WI38 (cell line): ENCODE measurements around the gene DSCAML1.

Experiments used
- H3K4me3 ChIP-seq: 2 replicates; pipeline ENCODE4 v1.5.1; 2011; ENCODE audit warnings: low read depth, mild to moderate bottlenecking, control low read depth, low read length
- TF ChIP-seq, protein P1 (sequence below): IDR thresholded peaks from 2 replicates; pipeline ENCODE4 v1.5.1; 2012; ENCODE audit warnings: low read depth, mild to moderate bottlenecking, control low read depth, low read length

The DSCAML1 gene

DNA sequence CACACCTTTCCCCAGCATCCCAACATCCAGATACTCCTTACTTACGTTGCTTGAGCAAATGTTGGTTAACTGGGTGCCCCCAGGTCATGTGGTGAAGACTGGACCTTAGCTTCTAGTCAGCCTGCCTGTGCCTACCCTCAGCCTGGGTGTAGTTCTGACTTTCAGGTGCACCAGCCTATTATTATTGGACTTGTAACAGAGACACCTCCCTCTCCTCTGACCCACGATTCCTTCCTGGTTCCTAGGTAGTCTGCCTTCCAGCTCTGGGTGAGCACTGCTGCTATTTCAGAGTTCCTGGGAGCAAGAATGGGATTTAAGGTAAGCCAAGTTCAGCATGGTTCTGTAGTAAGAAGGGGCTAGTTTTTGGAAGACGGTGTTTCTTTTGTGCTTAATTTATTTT is 138.2 kb downstream of the DSCAML1 start:
- TF ChIP-seq, protein P1, sequence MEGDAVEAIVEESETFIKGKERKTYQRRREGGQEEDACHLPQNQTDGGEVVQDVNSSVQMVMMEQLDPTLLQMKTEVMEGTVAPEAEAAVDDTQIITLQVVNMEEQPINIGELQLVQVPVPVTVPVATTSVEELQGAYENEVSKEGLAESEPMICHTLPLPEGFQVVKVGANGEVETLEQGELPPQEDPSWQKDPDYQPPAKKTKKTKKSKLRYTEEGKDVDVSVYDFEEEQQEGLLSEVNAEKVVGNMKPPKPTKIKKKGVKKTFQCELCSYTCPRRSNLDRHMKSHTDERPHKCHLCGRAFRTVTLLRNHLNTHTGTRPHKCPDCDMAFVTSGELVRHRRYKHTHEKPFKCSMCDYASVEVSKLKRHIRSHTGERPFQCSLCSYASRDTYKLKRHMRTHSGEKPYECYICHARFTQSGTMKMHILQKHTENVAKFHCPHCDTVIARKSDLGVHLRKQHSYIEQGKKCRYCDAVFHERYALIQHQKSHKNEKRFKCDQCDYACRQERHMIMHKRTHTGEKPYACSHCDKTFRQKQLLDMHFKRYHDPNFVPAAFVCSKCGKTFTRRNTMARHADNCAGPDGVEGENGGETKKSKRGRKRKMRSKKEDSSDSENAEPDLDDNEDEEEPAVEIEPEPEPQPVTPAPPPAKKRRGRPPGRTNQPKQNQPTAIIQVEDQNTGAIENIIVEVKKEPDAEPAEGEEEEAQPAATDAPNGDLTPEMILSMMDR: no peak
- no peak overlapping the region for H3K4me3 ChIP-seq

- no peak overlapping the region for H3K4me3 ChIP-seq
- TF ChIP-seq, protein P1: no peak
Measured at GRCh38 chr11:117657794-117658193, 139.2 kb downstream of the DSCAML1 start.

GRCh38 chr11:117654281-117655255 is 142.4 kb downstream of the DSCAML1 start:
- TF ChIP-seq, protein P1: no peak
- H3K4me3 ChIP-seq: no peak overlapping the region

DNA sequence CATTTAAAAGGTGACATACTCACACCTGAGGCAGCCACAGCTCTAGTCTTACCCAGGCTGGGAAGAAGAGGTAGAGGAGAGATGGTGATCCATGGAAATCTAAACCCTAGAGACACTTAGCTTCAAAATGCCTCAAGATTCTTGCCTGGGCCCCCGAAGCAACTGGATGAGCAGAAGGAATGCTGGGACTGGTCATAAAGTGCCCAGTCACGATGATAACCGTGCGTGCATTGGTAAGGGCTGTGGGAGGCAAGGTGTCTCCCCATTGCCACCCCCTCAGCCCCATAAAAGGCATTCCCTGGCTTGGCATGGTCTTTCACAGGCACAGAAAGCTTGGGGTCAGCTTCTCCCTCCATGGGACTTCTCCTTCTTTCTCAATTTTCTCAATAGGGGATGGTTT is 144.5 kb downstream of the DSCAML1 start:
- H3K4me3 ChIP-seq: no peak overlapping the region
- TF ChIP-seq, protein P1: no peak

- no peak overlapping the region for H3K4me3 ChIP-seq
- TF ChIP-seq, protein P1: no peak
Measured at GRCh38 chr11:117649296-117650055, 147.5 kb downstream of the DSCAML1 start.

DNA sequence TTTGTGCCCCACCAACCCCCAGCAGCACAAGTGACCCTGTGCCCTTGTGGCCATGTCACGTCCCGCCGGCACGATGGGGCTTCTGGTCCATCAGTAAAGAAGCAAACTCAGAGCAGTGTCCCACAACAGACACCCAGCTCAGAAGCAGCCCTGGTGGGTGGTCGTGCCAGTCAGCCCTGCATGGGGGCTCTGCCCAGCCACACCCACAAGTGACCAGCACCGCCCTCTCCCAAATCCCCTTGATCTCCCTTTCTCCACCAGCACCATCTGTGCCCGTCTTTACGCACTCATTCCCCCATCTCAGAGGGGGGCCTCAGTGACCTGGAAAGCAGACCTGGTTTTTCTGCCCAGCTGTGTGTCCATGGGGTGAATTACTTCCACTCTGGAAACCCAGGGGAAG is 149.1 kb downstream of the DSCAML1 start:
- TF ChIP-seq, protein P1: no peak
- H3K4me3 ChIP-seq: no peak overlapping the region

DNA sequence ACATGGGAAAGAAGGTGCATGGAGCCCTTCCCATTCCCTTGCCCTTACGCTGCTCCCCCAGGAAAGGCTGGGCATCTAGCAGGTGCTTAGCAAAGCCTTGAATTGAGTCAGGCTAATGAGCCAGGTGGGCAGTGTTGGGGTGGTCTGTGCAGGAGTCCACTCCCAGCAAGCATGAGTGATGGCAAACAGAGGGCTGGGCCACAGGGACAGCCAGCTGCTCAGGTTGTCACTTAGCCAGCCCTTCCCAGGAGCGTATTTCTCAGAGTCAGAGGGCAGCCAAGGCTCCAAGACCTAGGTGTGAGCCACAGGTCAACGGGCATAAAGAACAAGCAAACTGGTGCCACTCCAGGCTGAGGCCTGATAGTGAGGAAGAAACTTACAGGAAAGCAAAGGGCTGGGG is 149.8 kb downstream of the DSCAML1 start:
- no peak overlapping the region for H3K4me3 ChIP-seq
- TF ChIP-seq, protein P1: no peak
